Trophoblast cell (in vitro differentiated cells and primary cell): ENCODE results near the gene ADARB2. TPM values are rescaled to one million over a fixed set of nuclear protein-coding genes. Genes with fewer than 3 reads are reported as not detected.
A peak's percentile ranks its signal among the peaks of the same experiment; 100 is the strongest.

Experiments
- DNase-seq, 2 donors: peaks; one replicate each; pipeline ENCODE4 v3.0.0-alpha.2; 2016
- H2AFZ ChIP-seq: 2 replicates; pipeline ENCODE4 v1.6.1; 2013; ENCODE audit warnings: low read length, moderate library complexity, mild to moderate bottlenecking; ENCODE audit not compliant: insufficient read depth, poor library complexity
- H2AK5ac ChIP-seq: 2 replicates; pipeline ENCODE4 v1.6.1; 2013; ENCODE audit warnings: mild to moderate bottlenecking, low read length
- H2BK120ac ChIP-seq: 2 replicates; pipeline ENCODE4 v1.6.1; 2013; ENCODE audit warnings: low read length, mild to moderate bottlenecking, moderate library complexity; ENCODE audit not compliant: insufficient read depth, poor library complexity
- H2BK12ac ChIP-seq: 2 replicates; pipeline ENCODE4 v1.6.1; 2013; ENCODE audit warnings: mild to moderate bottlenecking, low read length, moderate library complexity
- H2BK5ac ChIP-seq: 2 replicates; pipeline ENCODE4 v1.6.1; 2013; ENCODE audit warnings: low read length, low read depth, moderate library complexity, mild to moderate bottlenecking; ENCODE audit not compliant: poor library complexity
- H3K14ac ChIP-seq: 2 replicates; pipeline ENCODE4 v1.6.1; 2013; ENCODE audit warnings: mild to moderate bottlenecking, low read length
- H3K18ac ChIP-seq: 2 replicates; pipeline ENCODE4 v1.6.1; 2013; ENCODE audit warnings: mild to moderate bottlenecking, low read length
- H3K23ac ChIP-seq: 2 replicates; pipeline ENCODE4 v1.6.1; 2013; ENCODE audit warnings: low read length
- H3K27ac ChIP-seq: 2 replicates; pipeline ENCODE4 v1.5.1; 2013; ENCODE audit warnings: low read depth, mild to moderate bottlenecking, inconsistent platforms, low read length, moderate library complexity
- H3K27me3 ChIP-seq: 2 replicates; pipeline ENCODE4 v1.6.1; 2013; ENCODE audit warnings: inconsistent platforms, mild to moderate bottlenecking, low read length, moderate library complexity; ENCODE audit not compliant: insufficient read depth
- H3K36me3 ChIP-seq, 2 experiments: 1 replicate in 1 of 2; 2 replicates in 1 of 2; pipeline ENCODE4 v1.6.1; 2013; ENCODE audit warnings: low read length in 2 of 2, mild to moderate bottlenecking in 2 of 2, moderate library complexity in 1 of 2; ENCODE audit not compliant: insufficient read depth in 2 of 2, control insufficient read depth in 1 of 2
- H3K4ac ChIP-seq: 2 replicates; pipeline ENCODE4 v1.6.1; 2013; ENCODE audit warnings: low read depth, mild to moderate bottlenecking, low read length, moderate library complexity
- H3K4me1 ChIP-seq, 2 experiments: 1 replicate in 1 of 2; 2 replicates in 1 of 2; pipeline ENCODE4 v1.6.1; 2013; ENCODE audit warnings: low read length in 2 of 2, mild to moderate bottlenecking in 2 of 2, moderate library complexity in 1 of 2; ENCODE audit not compliant: insufficient read depth in 2 of 2, control insufficient read depth in 1 of 2
- H3K4me2 ChIP-seq: 2 replicates; pipeline ENCODE4 v1.6.1; 2013; ENCODE audit warnings: inconsistent platforms, mild to moderate bottlenecking, low read length, moderate library complexity
- H3K4me3 ChIP-seq: 2 replicates; pipeline ENCODE4 v1.5.1; 2013; ENCODE audit warnings: mild to moderate bottlenecking, low read depth, low read length, inconsistent platforms
- H3K79me1 ChIP-seq: one replicate; pipeline ENCODE4 v1.6.1; 2013; ENCODE audit warnings: low read length
- H3K79me2 ChIP-seq: 2 replicates; pipeline ENCODE4 v1.6.1; 2013; ENCODE audit warnings: low read length, mild to moderate bottlenecking; ENCODE audit not compliant: control insufficient read depth, insufficient read depth, poor library complexity
- H3K9ac ChIP-seq: 2 replicates; pipeline ENCODE4 v1.6.1; 2013; ENCODE audit warnings: mild to moderate bottlenecking, low read length
- H3K9me3 ChIP-seq: 2 replicates; pipeline ENCODE4 v1.6.1; 2013; ENCODE audit warnings: low read depth, mild to moderate bottlenecking, control low read depth, inconsistent platforms, low read length; ENCODE audit not compliant: insufficient read depth
- H4K12ac ChIP-seq: 2 replicates; pipeline ENCODE4 v1.6.1; 2013; ENCODE audit warnings: low read depth, mild to moderate bottlenecking, low read length, moderate library complexity
- H4K8ac ChIP-seq: 2 replicates; pipeline ENCODE4 v1.6.1; 2013; ENCODE audit warnings: low read depth, mild to moderate bottlenecking, low read length, moderate library complexity
- H4K91ac ChIP-seq: one replicate; pipeline ENCODE4 v1.6.1; 2013; ENCODE audit warnings: low read depth, mild to moderate bottlenecking, low read length, moderate library complexity
- WGBS: extraction: QIAGEN DNeasy Blood & Tissue Kit; methylation state at CpG from one replicate; pipeline ENCODE4 v1.1.7; 2013; ENCODE audit warnings: missing lambda C conversion rate; ENCODE audit not compliant: insufficient read length, insufficient coverage; ENCODE audit errors: extremely low coverage; 5-methylcytosine and 5-hydroxymethylcytosine counted together
- polyA plus RNA-seq: library from polyadenylated mRNA; stranded (reverse); fragments of 200-250 nt; gene quantifications from 2 replicates; pipeline ENCODE4 v1.2.3, GENCODE V29; 2013

ADARB2 gene
- polyA plus RNA-seq = 0.15 and 0.21 TPM in 2 replicates

DNA sequence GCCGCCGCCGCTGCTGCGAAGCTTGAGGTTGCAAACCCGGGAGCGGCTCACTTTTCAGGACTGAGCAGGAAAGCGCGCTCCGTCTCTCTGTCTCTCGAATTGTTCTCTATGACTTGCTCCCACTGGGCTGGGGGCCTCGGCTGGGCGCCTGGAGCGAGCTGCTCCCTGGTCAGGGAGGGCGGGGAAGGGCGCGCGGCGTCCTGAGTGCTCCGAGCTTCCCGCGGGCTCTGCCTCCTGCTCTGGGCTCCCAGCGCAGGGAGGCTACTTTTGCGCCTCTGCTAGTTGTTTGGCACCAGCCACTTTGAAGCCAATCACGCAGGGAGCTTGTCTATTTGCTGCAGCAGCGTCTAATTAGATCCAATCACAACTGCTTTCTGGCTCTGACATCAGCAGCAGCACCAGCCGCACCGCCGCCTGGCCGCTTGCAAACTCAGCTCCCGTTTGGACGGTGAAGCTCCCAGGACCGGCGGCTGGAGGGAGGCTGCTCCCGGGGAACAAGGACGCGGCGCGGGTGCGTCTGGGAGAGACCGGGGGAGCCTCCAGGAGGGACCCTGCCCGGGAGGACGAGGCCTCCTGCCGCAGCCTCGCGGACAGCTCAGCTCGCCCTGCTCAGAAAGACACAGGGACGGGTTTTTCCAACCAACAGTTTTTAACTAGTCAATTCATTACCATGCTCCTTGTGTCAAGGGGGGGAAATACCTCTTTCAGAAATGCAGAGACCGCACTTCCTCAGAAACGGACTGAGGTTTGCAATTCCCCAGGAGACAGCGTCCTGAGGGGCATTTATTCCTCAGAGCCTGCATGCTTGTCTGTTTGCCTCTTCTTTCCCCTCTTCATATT lies at the start of gene ADARB2:
Gene ADARB2, minus strand, starts transcription at position 304 of the 840 bp plus-strand sequence.
- Histone ChIP-seq H3K14ac (no peak within 1 kb of the TSS), H3K9ac (no peak within 1 kb of the TSS), H3K79me1 (no peaks in the 10 kb centered on the region), H3K79me2 (no peaks in the 10 kb centered on the region), H3K36me3 (no peaks in the 10 kb centered on the region), H3K27me3 (peaks cover 21% of the 10 kb centered on the region), H3K18ac (no peak within 1 kb of the TSS), H2AK5ac (no peak within 1 kb of the TSS), H3K4me1 (peaks cover 8% of the 10 kb centered on the region in 2 experiments), H3K4ac (no peak within 1 kb of the TSS), H3K27ac (no peak within 1 kb of the TSS), H3K23ac (no peak within 1 kb of the TSS), H2AFZ (peak within 1 kb of the TSS; percentile 52), H2BK120ac (no peak within 1 kb of the TSS), H3K4me3 (no peak within 1 kb of the TSS), H2BK12ac (no peak within 1 kb of the TSS), H3K9me3 (no peaks in the 10 kb centered on the region), H4K91ac (no peak within 1 kb of the TSS), H2BK5ac (no peak within 1 kb of the TSS), H4K12ac (no peak within 1 kb of the TSS), H3K4me2 (peak within 1 kb of the TSS; percentile 55), H4K8ac (no peak within 1 kb of the TSS)
- no CpG with 5 or more reads among the region's 50 CpGs for WGBS
- no peak for DNase-seq

DNA sequence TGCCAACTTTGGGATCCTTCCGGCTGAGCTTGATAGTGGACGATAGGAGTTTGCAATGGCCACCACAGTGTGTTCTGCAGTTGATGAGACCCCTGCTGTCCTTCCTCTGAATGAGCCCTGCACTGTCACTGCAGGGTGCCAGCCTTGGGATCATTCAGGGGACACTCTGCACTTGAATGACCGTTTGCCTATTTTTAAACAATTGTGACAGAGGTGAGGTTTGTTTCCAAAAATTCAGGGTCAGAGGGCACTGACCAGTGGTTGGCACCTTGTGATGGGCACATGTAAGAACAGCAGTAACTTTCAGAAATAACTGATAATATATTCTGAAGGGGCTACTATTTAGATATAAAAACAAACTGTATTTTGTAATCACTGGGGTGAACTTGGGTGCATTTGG lies 48.5 kb upstream of the ADARB2 start:
- DNase-seq = no peak
- H4K8ac ChIP-seq = no peak overlapping the region
- H3K27me3 ChIP-seq = no peaks in the 10 kb centered on the region
- no peak overlapping the region for H4K91ac ChIP-seq
- no peaks in the 10 kb centered on the region for H3K36me3 ChIP-seq
- H3K9me3 ChIP-seq = no peaks in the 10 kb centered on the region
- H3K4me1 ChIP-seq = no peaks in the 10 kb centered on the region
- no peaks in the 10 kb centered on the region for H3K79me1 ChIP-seq
- no CpG with 5 or more reads among the region's 3 CpGs for WGBS
- no peak overlapping the region for H3K23ac ChIP-seq
- H3K14ac ChIP-seq = no peak overlapping the region
- H4K12ac ChIP-seq = no peak overlapping the region
- no peaks in the 10 kb centered on the region for H3K79me2 ChIP-seq
- H2BK12ac ChIP-seq = no peak overlapping the region
- H3K4me3 ChIP-seq = no peak overlapping the region
- H3K4ac ChIP-seq = no peak overlapping the region
- H2AFZ ChIP-seq = no peak overlapping the region
- H3K18ac ChIP-seq = no peak overlapping the region
- H3K27ac ChIP-seq = no peak overlapping the region
- H2BK5ac ChIP-seq = no peak overlapping the region
- H2AK5ac ChIP-seq = no peak overlapping the region
- H3K9ac ChIP-seq = no peak overlapping the region
- no peak overlapping the region for H2BK120ac ChIP-seq
- no peak overlapping the region for H3K4me2 ChIP-seq

DNA sequence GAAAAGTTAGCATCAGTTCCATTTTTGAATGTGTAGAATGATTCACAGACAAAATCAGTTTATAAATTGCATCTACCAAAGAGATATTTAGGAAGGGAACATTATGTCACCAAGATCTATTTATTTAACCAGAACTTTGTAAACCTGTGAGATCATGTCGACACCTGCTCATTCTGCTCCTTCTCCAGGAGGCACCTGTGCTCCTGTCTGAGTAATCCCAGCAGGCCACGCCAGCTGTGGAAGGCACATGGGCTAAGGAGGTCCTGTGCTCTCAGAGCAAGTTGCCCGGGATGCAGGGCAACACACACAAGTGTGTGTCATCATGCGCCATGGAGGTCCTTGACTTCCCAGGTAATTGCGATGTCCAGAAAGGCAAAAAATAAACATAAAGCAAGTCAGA lies 45.5 kb upstream of the ADARB2 start:
- Histone ChIP-seq H3K4me1 (no peaks in the 10 kb centered on the region), H2BK5ac (no peak overlapping the region), H4K91ac (no peak overlapping the region), H3K14ac (no peak overlapping the region), H2AFZ (no peak overlapping the region), H3K18ac (no peak overlapping the region), H3K27ac (no peak overlapping the region), H2BK120ac (no peak overlapping the region), H3K36me3 (no peaks in the 10 kb centered on the region), H3K79me1 (no peaks in the 10 kb centered on the region), H3K9ac (no peak overlapping the region), H3K27me3 (no peaks in the 10 kb centered on the region), H3K79me2 (no peaks in the 10 kb centered on the region), H3K4me2 (no peak overlapping the region), H2AK5ac (no peak overlapping the region), H3K23ac (no peak overlapping the region), H3K4ac (no peak overlapping the region), H3K4me3 (no peak overlapping the region), H4K12ac (no peak overlapping the region), H2BK12ac (no peak overlapping the region), H4K8ac (no peak overlapping the region), H3K9me3 (peaks cover 10% of the 10 kb centered on the region)
- DNase-seq = no peak
- WGBS = no CpG with 5 or more reads among the region's 5 CpGs

- no CpG with 5 or more reads among the region's 10 CpGs for WGBS
- H3K14ac ChIP-seq = no peak overlapping the region
- H3K4me3 ChIP-seq = no peak overlapping the region
- H3K27ac ChIP-seq = no peak overlapping the region
- no peak for DNase-seq
- no peak overlapping the region for H3K4me2 ChIP-seq
- H3K9me3 ChIP-seq = peaks cover 10% of the 10 kb centered on the region
- H3K9ac ChIP-seq = no peak overlapping the region
- H2BK5ac ChIP-seq = no peak overlapping the region
- no peaks in the 10 kb centered on the region for H3K4me1 ChIP-seq
- H3K27me3 ChIP-seq = no peaks in the 10 kb centered on the region
- H3K36me3 ChIP-seq = no peaks in the 10 kb centered on the region
- no peak overlapping the region for H4K8ac ChIP-seq
- H3K79me1 ChIP-seq = no peaks in the 10 kb centered on the region
- no peaks in the 10 kb centered on the region for H3K79me2 ChIP-seq
- no peak overlapping the region for H2BK12ac ChIP-seq
- no peak overlapping the region for H2AK5ac ChIP-seq
- H3K23ac ChIP-seq = no peak overlapping the region
- no peak overlapping the region for H4K91ac ChIP-seq
- H2BK120ac ChIP-seq = no peak overlapping the region
- H4K12ac ChIP-seq = no peak overlapping the region
- no peak overlapping the region for H3K18ac ChIP-seq
- no peak overlapping the region for H2AFZ ChIP-seq
- no peak overlapping the region for H3K4ac ChIP-seq
Measured at GRCh38 chr10:1779796-1780195, 42.5 kb upstream of the ADARB2 start.
